SIG-M5 (cell line): ENCODE measurements around the gene GALNT18.

Experiments
- DNase-seq: peaks from one replicate; lab custom pipeline; 2025; lab: John Stamatoyannopoulos, UW

The GALNT18 gene

DNA sequence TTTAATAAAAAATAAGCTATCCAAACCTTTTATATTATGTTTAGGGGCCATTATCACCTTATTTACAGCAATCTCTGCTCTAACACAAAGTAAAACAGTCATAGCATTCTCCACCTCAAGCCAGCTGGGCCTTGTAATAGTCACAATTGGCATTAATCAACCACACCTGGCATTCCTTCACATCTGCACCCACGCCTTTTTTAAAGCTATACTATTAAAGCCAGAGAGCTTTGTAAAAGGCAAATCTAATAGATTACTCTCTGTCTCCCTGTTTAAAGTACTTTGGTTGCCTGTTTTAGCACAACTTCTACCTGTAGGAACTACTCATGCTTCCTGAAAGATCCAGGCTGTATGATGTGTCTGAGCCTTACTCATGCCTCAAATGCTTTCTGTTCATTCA, 381.8 kb downstream of the GALNT18 start:
- no peak for DNase-seq

DNA sequence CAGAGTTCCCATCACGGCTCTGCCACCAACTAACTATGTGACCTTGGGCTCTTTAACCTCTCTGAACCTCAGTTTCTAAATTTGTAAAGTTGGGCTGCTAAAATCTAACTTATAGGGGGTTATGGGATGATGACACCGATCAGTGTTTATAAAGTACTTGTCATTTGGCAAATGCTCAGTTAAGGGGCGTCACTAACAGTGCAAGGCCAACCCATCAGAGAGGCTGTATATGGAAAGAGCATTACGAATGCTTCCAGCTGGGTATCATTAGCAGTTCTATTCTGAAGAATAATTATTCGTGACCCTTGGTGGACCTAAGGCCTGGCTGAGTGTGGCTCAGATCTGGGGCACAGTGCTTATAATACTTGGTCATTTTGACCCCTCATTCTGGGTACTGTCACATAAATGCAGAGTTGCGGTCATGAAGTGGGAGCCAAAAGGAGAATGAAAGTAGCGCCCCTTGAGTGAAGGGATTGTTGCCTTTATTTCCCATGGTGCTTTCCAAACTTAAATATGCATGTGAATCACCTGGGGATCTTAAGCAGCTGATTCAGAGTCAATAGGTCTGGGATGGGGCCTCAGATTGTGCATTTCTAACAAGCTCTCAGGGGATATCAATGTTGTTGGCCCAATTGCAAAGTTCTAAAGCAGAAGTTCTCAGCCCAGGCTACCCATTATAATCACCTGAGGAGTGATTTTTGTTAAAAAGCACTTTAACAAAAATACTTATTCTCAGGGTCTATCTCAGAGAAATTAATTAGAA, 384.6 kb downstream of the GALNT18 start:
- DNase-seq: no peak

DNA sequence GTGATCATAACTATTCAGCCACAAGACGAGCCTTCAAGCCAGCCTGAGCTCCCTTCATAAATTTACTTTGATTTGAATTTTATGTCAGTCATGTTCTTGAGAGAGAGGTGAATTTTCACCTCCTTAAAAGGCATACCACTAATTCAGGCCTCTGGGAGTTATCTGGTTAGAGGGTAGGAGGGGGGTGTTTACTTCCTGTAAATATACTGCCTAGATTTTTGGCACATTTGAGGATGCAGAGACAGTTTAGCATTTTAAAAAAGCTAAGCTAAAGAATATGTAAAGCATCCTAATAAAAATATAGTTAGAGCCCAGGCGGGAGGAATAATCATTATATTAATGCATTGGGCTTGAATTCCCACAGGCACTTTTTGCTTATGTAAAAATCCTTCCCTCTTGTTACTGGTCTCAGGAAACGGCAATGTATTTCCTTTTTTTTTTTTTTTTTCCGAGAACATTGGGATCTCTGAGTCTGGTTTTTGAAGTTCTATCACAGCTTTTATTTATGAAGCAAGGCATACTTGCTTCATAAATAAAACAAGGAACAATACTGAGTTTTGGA, 385.2 kb downstream of the GALNT18 start:
- no peak for DNase-seq

DNA sequence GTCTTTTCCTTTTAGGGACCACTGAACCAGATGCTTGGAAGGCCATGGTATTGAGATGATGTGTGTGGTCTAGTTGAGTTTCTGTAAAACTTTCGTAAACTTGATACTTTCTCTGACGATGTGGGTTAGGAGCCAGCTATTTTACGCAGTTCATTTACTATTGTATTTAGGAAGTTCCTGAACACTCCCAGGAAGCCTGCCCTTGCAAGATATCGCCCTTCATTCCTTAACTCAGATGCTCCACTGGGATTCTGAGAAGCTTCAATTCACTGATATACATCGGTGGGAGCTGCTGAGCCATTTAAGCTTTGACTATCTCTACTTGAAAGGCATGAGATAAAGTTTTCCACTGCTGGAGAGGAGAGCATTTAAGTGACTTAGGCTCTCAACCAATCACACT, 390.0 kb downstream of the GALNT18 start:
- no peak for DNase-seq

DNA sequence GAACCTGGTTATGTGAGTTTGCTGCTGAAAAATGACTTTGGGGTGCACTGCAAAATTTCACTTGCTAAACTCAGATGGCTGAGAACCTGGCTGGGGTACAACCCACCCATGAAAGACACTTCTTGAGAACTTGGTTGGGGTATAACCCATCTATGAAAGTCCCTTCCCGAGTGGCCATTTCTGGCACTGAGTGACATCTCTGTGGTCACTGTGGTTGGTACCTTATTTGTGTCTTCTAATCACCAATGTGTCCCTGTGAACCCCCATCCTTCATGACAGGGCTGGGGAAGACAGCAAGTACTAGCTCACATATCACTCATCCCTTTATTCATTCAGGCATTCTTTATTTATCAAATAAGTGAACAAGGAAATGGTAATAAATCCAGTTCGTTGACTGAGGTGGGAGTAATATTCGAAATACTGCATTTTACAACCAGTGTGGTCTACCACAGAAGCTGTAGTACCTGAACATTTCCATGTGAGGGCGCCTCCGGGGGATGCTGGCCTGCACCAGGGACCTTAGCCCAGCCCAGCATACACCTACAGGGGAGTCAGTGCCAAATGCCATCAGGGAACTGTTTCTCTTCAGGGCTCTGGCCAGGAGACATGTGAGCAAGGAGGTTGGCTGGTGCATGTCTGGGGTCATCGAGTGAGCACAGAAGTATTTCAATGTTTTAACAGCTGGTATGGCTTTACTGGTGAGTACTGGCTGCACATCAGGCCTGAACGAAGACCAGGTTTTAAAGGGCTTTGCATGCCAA, 390.8 kb downstream of the GALNT18 start:
- no peak for DNase-seq

DNA sequence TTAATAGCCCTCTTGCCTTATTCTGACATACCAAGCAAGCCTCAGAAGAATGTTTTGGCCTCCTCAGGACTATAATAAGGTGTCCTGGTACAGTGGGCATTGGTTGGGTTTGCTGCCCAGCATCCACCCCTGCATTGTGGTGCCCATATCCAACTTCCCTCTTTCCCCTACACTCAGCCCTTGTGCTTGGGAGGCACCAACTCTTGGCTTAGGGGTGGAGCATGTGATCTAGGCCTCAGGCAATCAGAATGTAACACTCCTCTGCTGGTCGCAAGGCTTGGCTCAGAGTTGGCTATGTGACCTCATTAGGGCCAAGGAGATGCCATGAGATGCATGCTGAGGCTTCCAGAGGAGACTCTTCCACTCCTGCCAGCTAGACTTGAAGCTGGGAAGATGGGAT, 391.7 kb downstream of the GALNT18 start:
- DNase-seq: no peak

DNA sequence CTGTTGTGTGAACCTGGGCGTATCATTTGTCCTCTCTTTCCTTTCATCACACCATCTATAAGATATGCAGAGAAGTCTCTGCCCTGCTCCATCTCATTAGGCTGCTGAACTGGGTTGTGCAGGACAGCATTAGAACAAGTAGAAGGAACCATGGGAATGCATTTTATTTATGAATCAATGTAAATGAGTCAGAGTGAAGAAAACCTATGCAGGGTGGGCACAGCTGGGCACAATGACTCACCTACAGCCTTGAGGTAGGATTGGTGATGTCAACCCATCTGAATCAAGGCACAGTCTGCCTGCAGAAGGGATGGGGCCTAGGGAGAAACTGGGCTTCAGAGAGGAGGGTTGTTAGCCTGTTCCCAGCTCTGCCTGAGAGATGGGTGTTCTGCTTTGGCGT, 392.2 kb downstream of the GALNT18 start:
- DNase-seq: no peak

DNA sequence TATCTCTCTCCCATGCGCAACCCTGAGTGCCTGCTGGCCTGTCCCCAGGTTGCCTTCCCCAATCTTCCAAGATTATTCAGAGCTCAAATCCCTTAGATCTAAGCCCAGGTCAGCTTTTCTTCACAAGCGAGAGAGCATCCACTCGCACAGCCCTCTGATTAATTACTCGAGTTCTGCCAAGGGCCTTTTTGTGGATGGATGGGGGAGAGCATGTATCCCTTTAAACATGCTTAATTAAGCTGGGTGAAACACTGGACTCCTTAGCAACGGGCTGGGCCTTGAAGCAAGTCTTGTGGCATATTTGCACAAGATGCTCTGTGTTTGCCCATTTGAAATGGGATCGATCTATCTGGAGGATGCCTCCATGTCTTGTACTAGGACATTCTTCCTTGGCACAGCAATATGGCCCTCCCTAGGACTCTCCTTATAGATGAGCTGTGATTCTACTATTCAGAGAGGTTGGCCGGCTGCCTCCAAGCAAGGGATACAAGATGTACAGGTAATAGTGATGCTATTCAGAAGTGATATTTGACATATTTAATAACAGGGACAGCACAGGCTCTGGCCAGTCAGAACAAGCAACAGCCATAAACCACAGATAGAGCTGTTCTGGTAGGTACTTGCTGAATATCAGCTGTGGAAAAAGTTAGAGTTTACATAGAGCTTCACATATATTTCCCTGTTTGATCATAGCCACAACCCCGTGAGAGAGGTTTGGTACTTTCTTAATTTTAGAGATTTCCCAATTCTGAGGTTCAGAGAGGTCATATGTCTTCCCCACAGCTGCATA, 394.3 kb downstream of the GALNT18 start:
- no peak for DNase-seq
